VCaP (cell line): Measurements from ENCODE around the gene GNAQ.

ENCODE experiments used
- H3K27ac ChIP-seq: fragments of 450-650 bp; 2 replicates; pipeline ENCODE4 v1.5.1; 2017
- CTCF ChIP-seq: fragments of 450-650 bp; conservative IDR thresholded peaks from 2 replicates; pipeline ENCODE4 v1.5.1; 2017; ENCODE audit warnings: mild to moderate bottlenecking, moderate library complexity

The GNAQ gene

DNA sequence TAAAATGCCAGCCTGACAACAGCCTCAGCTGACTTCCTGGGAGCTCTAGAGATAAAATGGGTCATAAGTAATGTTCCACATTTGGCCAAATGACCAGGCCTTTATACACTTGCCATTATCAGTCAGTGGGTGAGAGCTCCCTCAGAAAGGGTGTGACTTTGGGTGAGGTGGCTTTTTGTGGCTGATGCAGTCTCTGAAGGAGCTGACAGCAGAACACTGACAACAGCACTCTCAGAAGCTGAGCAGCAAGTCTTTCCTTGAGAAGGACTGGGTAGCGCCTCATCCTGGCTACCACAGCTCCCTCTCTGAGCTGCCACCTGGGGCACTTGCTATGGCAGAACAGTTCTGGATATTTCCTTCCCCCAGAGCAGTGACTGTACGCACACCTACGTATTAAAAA is 22.0 kb upstream of the GNAQ start:
- TF ChIP-seq CTCF = no peak
- H3K27ac ChIP-seq = no peak overlapping the region

GRCh38 chr9:78050421-78050820 is 18.8 kb upstream of the GNAQ start:
- no peak for TF ChIP-seq CTCF
- no peak overlapping the region for H3K27ac ChIP-seq

DNA sequence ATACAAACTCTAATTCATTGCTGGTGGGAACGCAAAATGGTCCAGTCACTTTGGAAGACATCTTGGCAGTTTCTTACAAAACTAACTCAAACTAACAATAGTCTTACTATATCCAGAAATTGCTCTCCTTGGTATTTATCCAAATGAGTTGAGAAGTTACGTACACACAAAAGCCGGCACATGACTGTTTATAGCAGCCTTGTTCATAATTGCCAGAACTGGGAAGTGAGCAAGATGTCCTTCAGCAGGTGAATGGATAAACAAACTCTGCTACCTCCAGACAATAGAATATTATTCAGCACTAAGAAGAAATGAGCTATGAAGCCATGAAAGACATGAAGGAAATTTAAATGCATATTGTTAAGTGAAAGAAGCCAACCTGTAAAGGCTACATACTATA is 17.9 kb upstream of the GNAQ start:
- H3K27ac ChIP-seq = no peak overlapping the region
- TF ChIP-seq CTCF = no peak

GRCh38 chr9:78047106-78047505 is 15.5 kb upstream of the GNAQ start:
- no peak overlapping the region for H3K27ac ChIP-seq
- no peak for TF ChIP-seq CTCF

- no peak overlapping the region for H3K27ac ChIP-seq
- no peak for TF ChIP-seq CTCF
Measured at GRCh38 chr9:78046112-78046511, 14.5 kb upstream of the GNAQ start.

DNA sequence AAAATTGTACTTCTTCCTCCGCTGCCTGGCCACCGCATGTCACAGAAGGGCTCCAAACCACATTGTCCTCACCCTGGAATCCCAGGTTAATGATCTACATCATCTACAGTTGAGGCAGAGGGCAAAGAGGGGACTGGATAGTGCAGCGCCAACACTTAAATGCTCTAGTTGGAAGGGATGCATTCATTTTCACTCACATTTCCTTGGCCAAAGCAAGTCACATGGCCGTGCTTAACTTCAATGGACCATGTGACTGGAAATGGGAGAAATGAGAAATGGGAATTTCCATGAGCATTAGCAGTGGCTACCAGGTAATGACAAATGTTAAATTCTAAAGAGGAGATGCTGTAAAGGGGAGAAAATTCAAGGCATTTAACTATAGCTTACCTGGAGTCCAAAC is 13.3 kb upstream of the GNAQ start:
- H3K27ac ChIP-seq = no peak overlapping the region
- no peak for TF ChIP-seq CTCF

DNA sequence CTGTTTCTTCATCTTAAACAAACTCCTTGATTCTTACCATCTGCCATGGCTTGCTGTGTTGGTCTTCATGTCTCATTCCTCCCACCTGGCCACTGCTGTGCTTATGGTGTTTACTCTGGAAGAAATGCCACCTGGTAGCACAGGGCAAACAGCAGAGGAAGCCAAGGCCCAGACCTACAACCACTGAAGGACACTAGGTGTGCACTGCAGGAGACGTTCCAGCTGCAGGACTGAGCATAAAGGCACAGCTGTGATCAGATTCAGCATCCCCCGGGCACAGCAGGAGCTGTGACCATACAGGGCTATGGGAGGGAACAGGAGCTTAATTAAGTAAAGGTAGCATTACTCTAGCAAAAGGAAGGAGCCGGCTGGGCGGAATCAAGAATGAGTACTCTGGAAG is 12.6 kb upstream of the GNAQ start:
- no peak overlapping the region for H3K27ac ChIP-seq
- no peak for TF ChIP-seq CTCF

- TF ChIP-seq CTCF = no peak
- H3K27ac ChIP-seq = no peak overlapping the region
Measured at GRCh38 chr9:78041971-78042370, 10.4 kb upstream of the GNAQ start.
